ENCODE measurements around the gene MEF2B. TPM values are rescaled to one million over a fixed set of nuclear protein-coding genes. Genes with fewer than 3 reads are reported as not detected.
"Not testable (repeated sequence)": the region's sequence is repeated elsewhere in the genome, so short reads cannot be mapped to it uniquely, and the experiment has no call there.

The MEF2B gene
- polyA plus RNA-seq, 3 donors: 1.3 to 2.9 (median 1.6) TPM

DNA sequence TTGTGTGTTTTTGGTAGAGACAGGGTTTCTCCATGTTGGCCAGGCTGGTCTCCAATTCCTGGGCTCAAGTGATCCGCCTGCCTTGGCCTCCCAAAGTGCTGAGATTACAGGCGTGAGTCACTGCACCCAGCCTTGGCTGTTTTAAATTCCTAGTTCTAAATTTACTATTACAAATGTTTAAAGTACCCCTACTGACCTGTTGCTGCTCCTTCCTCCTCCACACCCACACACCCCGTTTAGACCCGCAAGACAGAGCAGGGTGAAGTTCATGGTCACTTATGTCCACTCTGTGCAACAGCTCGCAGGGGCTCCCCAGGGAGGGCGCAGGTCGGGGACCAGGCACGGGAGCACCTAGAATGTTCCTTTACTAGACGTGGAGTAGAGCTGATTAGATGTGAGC, 60.5 kb downstream of the MEF2B start:
- no peak for DNase-seq (ENCODE audit: extremely low read depth in 1 of 11, low read depth in 9 of 11, low spot score in 4 of 11)

DNA sequence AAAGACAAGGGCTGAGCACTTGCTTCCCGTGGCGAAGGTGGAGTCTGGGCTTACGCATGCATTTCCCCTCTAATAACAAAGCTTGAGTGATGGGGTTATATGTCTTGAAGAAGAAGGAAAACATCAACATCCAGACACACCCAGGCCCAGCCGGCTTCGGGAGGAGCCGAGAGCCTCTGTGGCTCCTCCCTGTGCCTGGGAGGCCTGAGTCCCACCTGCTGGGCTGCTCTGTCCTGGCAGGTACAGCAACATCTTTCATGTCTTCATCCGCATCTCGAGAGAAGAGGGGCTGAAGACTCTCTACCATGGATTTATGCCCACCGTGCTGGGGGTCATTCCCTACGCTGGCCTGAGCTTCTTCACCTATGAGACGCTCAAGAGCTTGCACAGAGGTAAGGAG, 62.4 kb downstream of the MEF2B start:
- no peak for DNase-seq (ENCODE audit: extremely low read depth in 1 of 11, low read depth in 9 of 11, low spot score in 4 of 11)

DNA sequence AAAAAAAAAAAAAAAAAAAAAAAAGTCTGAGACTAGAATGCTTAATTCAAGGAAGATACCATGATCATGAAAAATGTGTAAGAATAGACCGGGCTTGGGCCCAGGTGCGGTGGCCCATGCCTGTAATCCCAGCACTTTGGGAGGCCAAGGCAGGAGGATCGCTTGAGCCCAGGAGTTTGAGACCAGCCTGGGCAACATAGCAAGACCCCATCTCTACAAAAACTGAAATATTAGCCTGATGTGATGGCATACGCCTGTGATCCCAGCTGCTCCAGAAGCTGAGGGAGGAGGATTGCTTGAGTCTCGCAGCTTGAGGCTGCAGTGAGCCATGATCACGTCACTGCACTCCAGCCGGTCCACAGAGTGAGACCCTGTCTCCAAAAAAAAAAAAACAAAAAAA, 63.1 kb downstream of the MEF2B start:
- not testable (repeated sequence) for DNase-seq (ENCODE audit: extremely low read depth in 1 of 11, low read depth in 9 of 11, low spot score in 4 of 11)

DNA sequence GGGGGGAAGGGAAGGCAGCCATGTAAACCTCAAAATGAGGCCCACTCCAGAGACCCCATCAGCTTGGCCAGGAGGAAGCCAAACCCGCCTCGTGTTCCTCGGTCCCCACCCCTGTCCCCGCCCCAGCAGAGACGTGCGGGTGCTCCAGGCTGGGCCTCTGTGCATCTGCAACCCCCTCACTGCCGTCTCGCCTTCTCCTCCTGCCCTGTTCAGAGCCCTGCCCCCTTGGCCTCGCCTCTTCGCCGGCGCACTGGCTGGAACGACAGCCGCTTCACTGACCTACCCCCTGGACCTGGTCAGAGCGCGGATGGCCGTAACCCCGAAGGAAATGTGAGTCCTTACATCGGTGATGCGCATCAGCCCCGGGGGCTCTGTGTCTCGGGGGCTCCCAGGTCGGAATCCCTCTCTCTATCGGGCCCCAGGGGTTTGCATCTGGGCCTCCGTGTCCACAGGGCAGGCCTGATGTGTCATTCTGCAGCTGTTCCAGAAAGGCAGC, 64.0 kb downstream of the MEF2B start:
- peak in 3 of 11 donors; percentile 20 to 51 (median 35) for DNase-seq (ENCODE audit: extremely low read depth in 1 of 11, low read depth in 9 of 11, low spot score in 4 of 11)

DNA sequence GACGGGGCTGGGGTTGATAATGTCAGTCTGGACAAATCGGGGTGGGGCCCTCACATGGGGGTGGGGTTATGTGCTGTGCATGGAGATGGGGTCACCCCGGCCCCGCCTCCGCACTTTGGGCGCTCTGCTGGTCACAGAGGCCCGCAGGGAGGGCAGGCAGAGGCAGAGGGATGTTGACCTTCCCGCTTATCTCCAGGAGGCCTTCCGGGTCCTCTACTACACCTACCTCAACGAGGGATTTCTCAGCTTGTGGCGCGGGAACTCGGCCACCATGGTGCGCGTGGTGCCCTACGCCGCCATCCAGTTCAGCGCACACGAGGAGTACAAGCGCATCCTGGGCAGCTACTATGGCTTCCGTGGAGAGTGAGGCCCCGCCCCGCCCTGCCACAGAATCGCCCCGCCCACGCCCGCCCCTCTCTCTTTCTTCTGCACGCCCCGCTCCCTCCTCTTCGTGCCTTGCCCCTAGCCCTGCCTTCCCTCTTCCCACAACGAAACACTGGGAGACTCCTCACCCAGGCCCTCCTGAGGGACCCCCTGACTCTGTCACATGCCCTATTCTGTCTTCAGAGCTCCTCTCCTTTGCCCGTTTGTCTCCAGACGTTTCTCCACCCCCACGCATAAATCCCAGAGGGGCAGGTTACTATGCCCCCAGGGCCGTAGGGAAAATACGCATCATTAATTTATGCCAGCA, 64.6 kb downstream of the MEF2B start:
- DNase-seq (ENCODE audit: extremely low read depth in 1 of 11, low read depth in 9 of 11, low spot score in 4 of 11): peak in 7 of 11 donors; percentile 41 to 71 (median 57)

DNA sequence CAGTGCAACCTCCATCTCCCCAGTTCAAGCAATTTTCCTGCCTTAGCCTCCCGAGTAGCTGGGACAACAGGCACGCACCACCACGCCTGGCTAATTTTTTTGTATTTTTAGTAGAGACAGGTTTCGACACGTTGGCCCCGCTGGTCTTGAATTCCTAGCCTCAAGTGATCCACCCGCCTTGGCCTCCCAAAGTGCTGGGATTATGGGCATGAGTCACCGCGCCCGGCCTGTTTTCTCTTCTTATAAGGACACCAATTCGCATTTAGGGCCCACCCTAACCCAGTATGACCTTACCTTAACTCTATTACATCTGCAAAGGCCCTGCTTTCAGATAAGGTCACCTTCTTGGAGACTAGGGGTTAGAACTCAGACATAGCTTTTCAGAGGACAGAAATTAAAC, 66.9 kb downstream of the MEF2B start:
- no peak for DNase-seq (ENCODE audit: extremely low read depth in 1 of 11, low read depth in 9 of 11, low spot score in 4 of 11)

DNA sequence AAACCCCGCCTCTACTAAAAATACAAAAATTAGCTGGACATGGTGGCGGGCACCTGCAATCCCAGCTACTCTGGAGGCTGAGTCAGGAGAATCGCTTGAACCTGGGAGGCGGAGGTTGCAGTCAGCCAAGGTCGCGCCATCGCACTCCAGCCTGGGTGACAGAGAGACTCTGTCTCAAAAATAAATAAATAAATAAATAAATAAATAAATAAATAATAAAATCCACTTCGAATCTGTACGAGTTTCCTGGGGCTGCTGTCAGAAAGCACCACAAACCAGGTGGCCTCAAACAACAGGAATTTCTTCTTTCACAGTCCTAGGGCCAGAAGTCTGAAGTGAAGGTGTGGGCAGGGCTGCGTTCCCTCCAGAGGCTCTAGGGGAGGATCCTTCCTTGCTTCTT, 67.5 kb downstream of the MEF2B start:
- DNase-seq (ENCODE audit: extremely low read depth in 1 of 11, low read depth in 9 of 11, low spot score in 4 of 11): not testable (repeated sequence)

DNA sequence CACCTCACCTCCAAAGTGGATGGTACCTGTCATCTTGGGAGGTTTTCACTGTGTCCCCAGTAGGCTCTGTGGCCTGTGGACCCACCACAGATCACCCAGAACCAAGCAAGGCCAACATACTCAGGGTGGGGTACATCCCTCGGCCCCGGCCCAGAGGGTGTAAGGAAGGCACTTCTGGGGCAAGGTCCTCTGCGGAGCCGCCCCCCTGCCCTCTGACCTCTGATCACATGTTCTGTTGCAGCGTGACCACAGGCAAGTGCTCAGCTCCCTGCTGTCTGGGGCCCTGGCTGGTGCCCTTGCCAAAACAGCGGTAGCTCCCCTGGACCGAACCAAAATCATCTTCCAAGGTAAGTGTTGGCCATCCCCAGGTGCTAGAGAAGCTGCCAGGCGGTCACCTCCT, 68.5 kb downstream of the MEF2B start:
- DNase-seq (ENCODE audit: extremely low read depth in 1 of 11, low read depth in 9 of 11, low spot score in 4 of 11): no peak

DNA sequence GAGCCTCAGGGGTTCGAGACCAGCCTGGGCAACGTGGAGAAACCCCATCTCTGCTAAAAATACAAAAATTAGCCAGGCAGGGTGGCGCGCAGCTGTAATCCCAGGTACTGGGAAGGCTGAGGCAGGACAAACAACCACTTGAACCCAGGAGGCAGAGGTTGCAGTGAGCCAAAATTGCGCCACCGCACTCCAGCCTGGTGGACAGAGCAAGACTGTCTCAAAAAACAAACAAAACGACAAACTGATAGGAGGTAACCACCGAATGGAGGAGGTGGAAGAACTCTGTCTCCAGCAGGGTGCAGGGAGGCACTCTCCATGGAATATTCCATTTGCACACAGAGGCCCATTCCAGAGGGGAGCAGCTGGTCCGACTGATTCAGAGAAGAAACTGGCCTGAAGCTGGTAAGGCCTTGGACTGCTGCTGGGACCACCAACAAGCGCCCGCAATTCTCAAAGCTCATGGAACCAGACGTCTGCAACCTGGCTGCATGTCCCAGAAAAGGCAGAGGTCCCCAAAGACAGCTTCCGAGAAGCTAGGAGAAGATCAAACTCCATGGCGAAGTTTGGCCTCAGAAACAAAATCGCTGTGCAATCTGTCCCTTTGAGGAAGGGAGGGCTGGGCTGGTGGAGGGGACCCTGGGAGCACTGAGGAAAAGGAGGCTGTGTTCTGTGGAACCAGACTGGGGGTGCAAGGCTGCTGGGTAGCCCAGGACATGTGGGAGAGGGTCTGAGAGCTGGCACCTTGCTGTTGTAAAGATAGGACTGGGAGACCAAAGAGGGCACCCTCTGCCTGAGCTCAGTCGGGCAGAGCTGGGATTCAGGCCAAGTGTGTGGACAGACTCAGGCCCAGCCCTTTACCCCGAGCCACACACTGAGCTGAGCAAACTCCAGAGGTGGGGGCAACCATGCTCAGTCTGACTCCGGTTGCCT, 71.1 kb downstream of the MEF2B start:
- no peak for DNase-seq (ENCODE audit: extremely low read depth in 1 of 11, low read depth in 9 of 11, low spot score in 4 of 11)

DNA sequence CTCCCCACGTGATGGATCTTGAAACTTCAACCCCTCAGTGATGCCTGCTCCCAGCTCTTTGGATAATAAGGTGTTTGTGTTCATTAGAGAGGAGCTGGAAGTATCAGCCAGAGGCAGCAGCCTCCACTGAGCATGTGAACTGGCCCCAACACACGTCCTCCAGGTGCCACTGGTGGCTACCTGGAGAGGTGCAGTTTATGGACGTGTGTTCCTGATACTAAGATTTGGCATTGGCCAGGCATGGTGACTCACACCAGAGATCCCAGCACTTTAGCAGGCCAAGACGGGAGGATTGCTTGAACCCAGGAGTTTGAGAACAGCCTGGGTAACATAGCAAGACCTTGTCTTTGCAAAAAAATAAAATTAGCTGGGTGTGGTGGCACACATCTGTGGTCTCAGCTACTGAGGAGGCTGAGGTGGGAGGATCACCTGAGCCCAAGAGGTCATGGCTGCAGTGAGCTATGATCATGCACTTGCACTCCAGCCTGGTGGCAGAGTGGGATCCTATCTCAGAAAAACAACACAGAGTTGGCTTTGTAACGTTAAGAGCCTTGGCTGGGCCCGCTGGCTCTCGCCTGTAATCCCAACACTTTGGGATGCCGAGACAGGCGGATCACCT, 71.9 kb downstream of the MEF2B start:
- DNase-seq (ENCODE audit: extremely low read depth in 1 of 11, low read depth in 9 of 11, low spot score in 4 of 11): no peak

DNA sequence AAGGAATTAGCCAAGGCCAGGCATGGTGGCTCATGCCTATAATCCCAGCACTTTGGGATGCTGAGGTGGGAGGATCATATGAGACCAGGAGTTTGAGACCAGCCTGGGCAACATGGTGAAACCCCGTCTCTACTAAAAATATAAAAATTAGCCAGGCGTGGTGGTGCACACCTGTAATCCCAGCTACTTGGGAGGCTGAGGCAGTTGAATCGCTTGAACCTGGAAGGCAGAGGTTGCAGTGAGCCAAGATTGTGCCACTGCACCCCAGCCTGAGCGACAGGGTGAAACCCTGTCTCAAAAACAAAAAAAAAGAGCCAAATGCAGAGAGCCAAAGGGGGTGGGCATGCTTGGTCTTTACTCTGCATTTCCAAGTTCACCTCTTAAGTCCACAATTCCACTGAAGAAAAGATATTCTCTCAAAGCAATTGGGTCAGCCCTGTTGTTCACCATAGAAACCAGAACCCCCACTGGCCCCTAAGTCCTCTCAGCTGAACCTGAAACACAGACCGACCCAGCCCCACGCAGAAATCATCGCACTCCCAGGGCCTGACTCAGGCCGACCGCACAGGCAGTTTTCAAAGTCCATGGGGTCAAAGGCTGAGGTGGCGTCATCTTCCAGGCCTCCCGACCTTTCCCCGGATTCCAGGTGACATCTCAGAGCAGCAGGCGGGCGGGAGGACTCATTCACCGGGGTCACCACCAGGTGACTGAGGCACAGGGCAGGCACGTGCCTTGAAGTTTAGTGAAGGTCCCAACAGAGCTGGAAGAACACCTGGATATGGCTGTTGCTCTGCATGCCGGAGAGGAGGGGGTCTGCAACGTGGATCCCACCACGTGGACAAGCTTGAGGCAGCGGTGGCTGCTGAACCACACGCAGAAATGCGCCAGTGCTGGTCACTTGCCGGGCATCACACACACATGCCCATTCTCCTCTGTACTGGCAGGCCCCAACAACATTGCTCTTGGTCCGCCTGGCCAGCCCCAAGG, 73.1 kb downstream of the MEF2B start:
- no peak for DNase-seq (ENCODE audit: extremely low read depth in 1 of 11, low read depth in 9 of 11, low spot score in 4 of 11)

DNA sequence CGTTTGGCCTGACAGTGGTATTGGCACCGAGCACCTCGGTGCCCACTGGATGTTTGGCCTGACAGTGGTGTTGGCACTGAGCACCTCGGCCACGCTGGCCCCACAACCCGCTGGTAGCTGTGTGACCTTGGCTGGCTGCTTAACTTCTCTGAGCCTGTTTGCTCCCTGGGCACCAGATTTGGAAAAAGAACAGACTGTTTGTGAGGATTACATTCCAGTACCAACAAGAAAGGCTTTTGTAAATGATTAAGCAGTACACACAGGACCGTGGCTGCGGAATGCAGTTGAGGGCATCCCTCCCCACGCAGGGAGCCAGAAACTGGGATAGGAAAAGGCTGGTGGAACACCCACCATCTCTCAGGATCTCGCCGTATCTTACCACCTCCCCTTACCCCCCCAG, 74.4 kb downstream of the MEF2B start:
- no peak for DNase-seq (ENCODE audit: extremely low read depth in 1 of 11, low read depth in 9 of 11, low spot score in 4 of 11)

Other genes with a start within 250 kb of the MEF2B start
- 10 to 100 TPM; 45.6 to 70.4 (median 62.5) TPM for gene HOMER3, start 229.0 kb downstream of the MEF2B start, polyA plus RNA-seq (ENCODE audit: insufficient read length in 3 of 3)
- gene SUGP2, start 136.7 kb downstream of the MEF2B start, polyA plus RNA-seq (ENCODE audit: insufficient read length in 3 of 3): 100 to 1,000 TPM in 1 of 3 donors, 10 to 100 TPM in 2; 85.1 to 138 (median 91.5) TPM
- gene ARMC6, start 136.7 kb downstream of the MEF2B start, polyA plus RNA-seq (ENCODE audit: insufficient read length in 3 of 3): 10 to 100 TPM; 31.4 to 42.7 (median 36.7) TPM
- gene SLC25A42, start 106.3 kb downstream of the MEF2B start, polyA plus RNA-seq (ENCODE audit: insufficient read length in 3 of 3): 10 to 100 TPM; 16.7 to 23.4 (median 22.7) TPM
- gene TMEM161A, start 31.8 kb downstream of the MEF2B start, polyA plus RNA-seq (ENCODE audit: insufficient read length in 3 of 3): 10 to 100 TPM; 25.5 to 42.7 (median 36.7) TPM
- 10 to 100 TPM; 14.8 to 30.0 (median 19.3) TPM for gene BORCS8, start 21.9 kb upstream of the MEF2B start, polyA plus RNA-seq (ENCODE audit: insufficient read length in 3 of 3)
- gene RFXANK, start 22.0 kb upstream of the MEF2B start, polyA plus RNA-seq (ENCODE audit: insufficient read length in 3 of 3): 10 to 100 TPM; 59.5 to 85.3 (median 74.6) TPM
- gene NR2C2AP, start 33.2 kb upstream of the MEF2B start, polyA plus RNA-seq (ENCODE audit: insufficient read length in 3 of 3): 10 to 100 TPM; 11.5 to 13.1 (median 12.6) TPM
- under 1 TPM; 0.03 to 0.39 (median 0.09) TPM for gene NCAN, start 41.7 kb upstream of the MEF2B start, polyA plus RNA-seq (ENCODE audit: insufficient read length in 3 of 3)
- 1 to 10 TPM; 2.3 to 4.7 (median 3.8) TPM for gene TM6SF2, start 103.0 kb upstream of the MEF2B start, polyA plus RNA-seq (ENCODE audit: insufficient read length in 3 of 3)
- gene SUGP1, start 150.2 kb upstream of the MEF2B start, polyA plus RNA-seq (ENCODE audit: insufficient read length in 3 of 3): 10 to 100 TPM; 50.4 to 65.1 (median 64.6) TPM
- 10 to 100 TPM; 45.0 to 85.6 (median 50.0) TPM for gene MAU2, start 150.6 kb upstream of the MEF2B start, polyA plus RNA-seq (ENCODE audit: insufficient read length in 3 of 3)
- gene GATAD2A, start 235.4 kb upstream of the MEF2B start, polyA plus RNA-seq (ENCODE audit: insufficient read length in 3 of 3): 10 to 100 TPM; 46.4 to 58.0 (median 54.2) TPM